DND-41 (cell line): ENCODE data around the gene STARD10.

Experiments used
- EZH2 ChIP-seq: IDR thresholded peaks from 3 replicates; pipeline ENCODE4 v1.6.1; 2012; ENCODE audit warnings: borderline replicate concordance, low read depth, mild to moderate bottlenecking, moderate library complexity, low read length, inconsistent platforms; ENCODE audit not compliant: severe bottlenecking
- TF ChIP-seq, protein P1 (sequence below): IDR thresholded peaks from 2 replicates; pipeline ENCODE4 v1.5.1; 2012; ENCODE audit warnings: borderline replicate concordance, low read length, moderate library complexity, mild to moderate bottlenecking; ENCODE audit not compliant: poor library complexity, severe bottlenecking; ENCODE audit errors: extremely low read depth

DNA sequence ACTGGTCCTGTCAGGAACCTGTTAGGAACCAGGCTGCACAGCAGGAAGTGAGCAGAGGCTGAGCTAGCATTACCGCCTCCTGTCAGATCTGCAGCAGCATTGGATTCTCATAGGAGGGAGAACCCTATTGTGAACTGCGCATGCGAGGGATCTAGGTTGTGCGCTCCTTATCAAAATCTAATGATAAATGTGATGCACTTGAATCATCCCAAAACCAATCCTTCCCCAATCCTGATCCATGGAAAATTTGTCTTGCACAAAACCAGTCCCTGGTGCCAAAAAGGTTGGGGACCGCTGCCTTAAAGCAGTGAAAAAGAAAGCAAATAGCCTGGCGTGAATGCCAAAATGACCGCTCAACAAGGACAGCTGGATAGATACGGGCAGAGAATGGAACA is 39.7 kb downstream of the STARD10 start:
- TF ChIP-seq, protein P1, sequence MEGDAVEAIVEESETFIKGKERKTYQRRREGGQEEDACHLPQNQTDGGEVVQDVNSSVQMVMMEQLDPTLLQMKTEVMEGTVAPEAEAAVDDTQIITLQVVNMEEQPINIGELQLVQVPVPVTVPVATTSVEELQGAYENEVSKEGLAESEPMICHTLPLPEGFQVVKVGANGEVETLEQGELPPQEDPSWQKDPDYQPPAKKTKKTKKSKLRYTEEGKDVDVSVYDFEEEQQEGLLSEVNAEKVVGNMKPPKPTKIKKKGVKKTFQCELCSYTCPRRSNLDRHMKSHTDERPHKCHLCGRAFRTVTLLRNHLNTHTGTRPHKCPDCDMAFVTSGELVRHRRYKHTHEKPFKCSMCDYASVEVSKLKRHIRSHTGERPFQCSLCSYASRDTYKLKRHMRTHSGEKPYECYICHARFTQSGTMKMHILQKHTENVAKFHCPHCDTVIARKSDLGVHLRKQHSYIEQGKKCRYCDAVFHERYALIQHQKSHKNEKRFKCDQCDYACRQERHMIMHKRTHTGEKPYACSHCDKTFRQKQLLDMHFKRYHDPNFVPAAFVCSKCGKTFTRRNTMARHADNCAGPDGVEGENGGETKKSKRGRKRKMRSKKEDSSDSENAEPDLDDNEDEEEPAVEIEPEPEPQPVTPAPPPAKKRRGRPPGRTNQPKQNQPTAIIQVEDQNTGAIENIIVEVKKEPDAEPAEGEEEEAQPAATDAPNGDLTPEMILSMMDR, result no peak
- TF ChIP-seq EZH2, result no peak
